SK-N-SH (cell line): ENCODE measurements around the gene ARHGDIB.

Source experiments
- CHD2 ChIP-seq: fragments of 150-350 bp; IDR thresholded peaks from 2 replicates; pipeline ENCODE4 v1.6.1; 2018; ENCODE audit warnings: low read length; ENCODE audit not compliant: partially characterized antibody
- CTCF ChIP-seq: fragments of 200-600 bp; sonication (generic); IDR thresholded peaks from 2 replicates; pipeline ENCODE4 v1.6.1; 2017; ENCODE audit warnings: antibody characterized with exemption, mild to moderate bottlenecking, moderate library complexity
- MAX ChIP-seq: IDR thresholded peaks from 2 replicates; pipeline ENCODE4 v1.4.0; 2012; ENCODE audit warnings: low read depth
- NFIC ChIP-seq: IDR thresholded peaks from 2 replicates; pipeline ENCODE4 v1.4.0; 2012; ENCODE audit warnings: borderline replicate concordance
- POLR2AphosphoS5 ChIP-seq: IDR thresholded peaks from 2 replicates; pipeline ENCODE4 v1.6.1; 2012; ENCODE audit warnings: low read depth, low read length
- RAD21 ChIP-seq: IDR thresholded peaks from 2 replicates; pipeline ENCODE4 v1.6.1; 2012; ENCODE audit warnings: mild to moderate bottlenecking, low read length
- TF ChIP-seq, protein P1 (sequence below): fragments of 150-350 bp; IDR thresholded peaks from 2 replicates; pipeline ENCODE4 v1.6.1; 2017; ENCODE audit warnings: antibody characterized with exemption, low read length, low read depth, borderline replicate concordance

DNA sequence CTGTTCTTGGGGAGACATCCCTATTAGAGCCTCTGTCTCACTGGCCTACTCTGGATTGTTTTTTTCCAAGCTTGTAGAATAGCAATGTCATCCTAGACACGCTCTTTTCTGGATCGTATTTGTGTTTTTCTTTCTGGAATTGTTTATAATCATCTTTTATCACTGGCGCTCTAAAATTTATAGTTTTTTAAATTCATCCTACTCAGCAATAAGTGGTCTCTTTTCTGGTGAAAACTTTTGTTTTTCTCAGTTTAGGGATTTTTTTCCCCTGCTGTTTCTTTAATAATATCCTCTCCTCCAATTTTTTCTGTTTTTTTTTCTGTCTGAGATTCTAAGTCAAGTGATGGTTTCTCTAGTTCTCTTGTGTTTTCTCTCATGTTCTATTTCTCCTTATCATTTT, 36.6 kb upstream of the ARHGDIB start:
- no peak for TF ChIP-seq POLR2AphosphoS5
- TF ChIP-seq RAD21 = no peak
- no peak for TF ChIP-seq CTCF
- TF ChIP-seq CHD2 = no peak
- no peak for TF ChIP-seq NFIC
- TF ChIP-seq MAX = no peak
- TF ChIP-seq, protein P1, sequence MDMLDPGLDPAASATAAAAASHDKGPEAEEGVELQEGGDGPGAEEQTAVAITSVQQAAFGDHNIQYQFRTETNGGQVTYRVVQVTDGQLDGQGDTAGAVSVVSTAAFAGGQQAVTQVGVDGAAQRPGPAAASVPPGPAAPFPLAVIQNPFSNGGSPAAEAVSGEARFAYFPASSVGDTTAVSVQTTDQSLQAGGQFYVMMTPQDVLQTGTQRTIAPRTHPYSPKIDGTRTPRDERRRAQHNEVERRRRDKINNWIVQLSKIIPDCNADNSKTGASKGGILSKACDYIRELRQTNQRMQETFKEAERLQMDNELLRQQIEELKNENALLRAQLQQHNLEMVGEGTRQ = no peak
